A549 treated with AZD2906 at 1 μM for 4 hours (cell line): ENCODE measurements around the gene ARHGEF26. TPM values are rescaled to one million over a fixed set of nuclear protein-coding genes. Genes with fewer than 3 reads are reported as not detected.

Source experiments
- total RNA-seq: library from RNA; stranded (reverse); fragments of 200-300 nt; extraction: Qiagen RNA extraction; gene quantifications from 5 replicates; pipeline ENCODE4 v1.2.3, GENCODE V29; 2022

The ARHGEF26 gene
- 10.0 to 11.9 TPM (median 10.7 TPM) in 5 replicates for total RNA-seq

GRCh38 chr3:154120961-154121700 is at the start of gene ARHGEF26:
ARHGEF26 (plus strand) TSS chr3:154121390; CDS start chr3:154121993, 603 bp downstream.

Other genes starting within 250 kb of the ARHGEF26 start
- 48.3 to 67.1 TPM (median 51.5 TPM) in 5 replicates for gene DHX36, start 203.1 kb downstream of the ARHGEF26 start, total RNA-seq